Heart right ventricle (tissue), 16 donors: ENCODE data around the gene THSD7A. TPM values are rescaled to one million over a fixed set of nuclear protein-coding genes. Genes with fewer than 3 reads are reported as not detected.

ENCODE experiments used
- ATAC-seq, 8 donors: fragments of 200-7000 bp; cut with Tn5 transposase; one replicate each; pipeline ENCODE4 v1.9.1; 2020; ENCODE audit warnings: mild to moderate bottlenecking in 8 of 8, moderate library complexity in 8 of 8, moderate number of reproducible peaks in 1 of 8
- DNase-seq, 2 donors: peaks; one replicate each; pipeline ENCODE4 v3.0.0-alpha.2; 2020
- H3K27ac ChIP-seq, 10 donors: fragments of 200-600 bp; sonication (generic) in 2 of 10; one replicate each; pipeline versions ENCODE4 v1.5.0 to v1.8.0; 2020 to 2022; ENCODE audit warnings: mild to moderate bottlenecking in 3 of 10
- H3K27me3 ChIP-seq, 7 donors: fragments of 200-600 bp; one replicate each; pipeline ENCODE4 v1.8.0; 2021 to 2022; ENCODE audit warnings: mild to moderate bottlenecking in 2 of 7
- H3K36me3 ChIP-seq, 9 donors: fragments of 200-600 bp; sonication (generic) in 1 of 9; one replicate each; pipeline versions ENCODE4 v1.5.0 to v1.8.0; 2020 to 2022; ENCODE audit warnings: mild to moderate bottlenecking in 2 of 9
- H3K4me1 ChIP-seq, 9 donors: fragments of 200-600 bp; sonication (generic) in 1 of 9; one replicate each; pipeline versions ENCODE4 v1.5.0 to v1.8.0; 2020 to 2022; ENCODE audit warnings: mild to moderate bottlenecking in 4 of 9
- H3K4me3 ChIP-seq, 10 donors: fragments of 200-600 bp; sonication (generic) in 2 of 10; one replicate each; pipeline versions ENCODE4 v1.5.0 to v1.8.0; 2020 to 2022; ENCODE audit warnings: mild to moderate bottlenecking in 7 of 10, moderate library complexity in 2 of 10
- H3K9me3 ChIP-seq, 11 donors: fragments of 200-600 bp in 10 of 11; sonication (generic) in 2 of 11; one replicate each; pipeline versions ENCODE4 v1.5.0 to v1.8.0; 2013 to 2022; ENCODE audit warnings: mild to moderate bottlenecking in 2 of 11, control low read depth in 1 of 11, moderate library complexity in 1 of 11
- WGBS, 2 donors: extraction: QIAGEN DNeasy Blood & Tissue Kit; methylation state at CpG; one replicate each; pipeline ENCODE4 v1.1.7; 2013; ENCODE audit warnings: inconsistent platforms in 1 of 2; 5-methylcytosine and 5-hydroxymethylcytosine counted together
- intact Hi-C, 10 donors: fragments of 100-400 bp; cut with DNase I; formaldehyde crosslinking; loops; one replicate each; pipeline versions ENCODE4 v1.11.1 to v1.14.2; 2022
- polyA plus RNA-seq, 2 donors: library from polyadenylated mRNA; stranded (reverse); fragments of 200-250 nt; gene quantifications; one replicate each; pipeline ENCODE4 v1.2.3, GENCODE V29; 2013
- total RNA-seq, 10 donors: library from RNA; stranded (reverse); fragmentation: NEBNext Ultra II Directional in 3 of 10; extraction: Animal tissue kit (Norgen Biotek cat#: 25700) in 3 of 10; gene quantifications; one replicate each; pipeline versions ENCODE4 v1.2.1 to v1.2.4, GENCODE V29; 2021 to 2023
- TF ChIP-seq, protein P1 (sequence below), 9 donors: fragments of 200-600 bp; sonication (generic) in 2 of 9; IDR thresholded peaks; one replicate each; pipeline versions ENCODE4 v1.5.0 to v1.8.0; 2021 to 2022; ENCODE audit warnings: antibody characterized with exemption in 9 of 9, mild to moderate bottlenecking in 5 of 9, moderate library complexity in 1 of 9
- donor health status: Arrhythmogenic right ventricular cardiomyopathy.
- donor health status: ischemic (EF 13 %, LVEDD 7.1; RV severe dilation, severe dysfunction).
- donor health status: healthy with polysubstance abuse.
- donor health status: DM: no; HTN: yes; CAD: no.
- donor health status: DM: no; HTN: no; CAD: no.
- donor health status: ischemic (EF 25% LVEDD 6.9; RV normal size, moderate dysfunction).
- donor health status: ischemic (EF 25% LVEDD 5.7; RV mildly dilated, moderate dysfunction).
- donor health status: healthy.
- donor health status: DM: yes; HTN: yes; CAD: no.
- donor health status: Ischemic cardiomyopathy.
- donor health status: ischemic (EF 35%, LVEDD 5.7; RV mildly dilated, moderate dysfunction).
- donor health status: nonischemic (EF 11% LVEDD 7.7; RV severe dilation, severe dysfunction).
- donor health status: DM: yes; HTN: yes; CAD: no.
- donor health status: PGD.
- donor health status: ischemic (EF 29% LVEDD 5.4; RV normal size, mild dysfunction).
- donor health status: nonischemic (EF 23%, LVEDD 6.1; RV moderate dilation, normal function).

The THSD7A gene
- total and polyA plus RNA-seq, 12 donors: 0.22 to 3.4 (median 1.2) TPM

DNA sequence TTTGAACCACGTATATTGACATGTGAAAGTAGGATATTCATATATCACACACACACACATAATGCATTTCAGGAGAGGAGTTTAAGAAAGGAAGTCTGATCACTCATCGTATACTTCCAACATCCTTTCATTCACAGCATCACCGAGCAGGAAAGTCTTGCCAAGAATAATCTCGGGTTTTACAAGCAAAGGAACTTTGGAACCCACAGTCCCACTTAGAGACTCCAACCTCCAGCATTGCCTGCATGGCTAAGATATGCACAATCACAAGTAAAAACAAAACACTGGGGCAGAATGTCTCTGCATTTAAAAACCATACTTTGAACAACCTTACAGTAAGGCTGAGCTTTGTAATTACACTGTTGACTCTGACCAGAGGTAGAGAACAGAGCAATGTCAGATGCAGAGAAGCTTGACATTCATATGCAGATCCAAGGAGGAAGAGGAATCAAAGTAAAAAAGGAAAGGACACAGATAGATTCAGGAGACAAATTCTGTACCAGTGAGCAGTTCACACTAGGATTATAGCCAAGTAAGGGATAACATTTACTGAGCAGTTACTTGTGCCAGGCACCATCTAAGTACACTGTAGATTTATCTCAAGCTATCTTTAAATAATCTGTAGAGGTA lies 14.8 kb downstream of the THSD7A start:
- intact Hi-C loops: no loop called here
- WGBS, 2 donors: 38 to 45% methylated on average over 4 of the region's 4 CpGs
- ATAC-seq (no peak), DNase-seq (no peak)
- TF ChIP-seq, protein P1, sequence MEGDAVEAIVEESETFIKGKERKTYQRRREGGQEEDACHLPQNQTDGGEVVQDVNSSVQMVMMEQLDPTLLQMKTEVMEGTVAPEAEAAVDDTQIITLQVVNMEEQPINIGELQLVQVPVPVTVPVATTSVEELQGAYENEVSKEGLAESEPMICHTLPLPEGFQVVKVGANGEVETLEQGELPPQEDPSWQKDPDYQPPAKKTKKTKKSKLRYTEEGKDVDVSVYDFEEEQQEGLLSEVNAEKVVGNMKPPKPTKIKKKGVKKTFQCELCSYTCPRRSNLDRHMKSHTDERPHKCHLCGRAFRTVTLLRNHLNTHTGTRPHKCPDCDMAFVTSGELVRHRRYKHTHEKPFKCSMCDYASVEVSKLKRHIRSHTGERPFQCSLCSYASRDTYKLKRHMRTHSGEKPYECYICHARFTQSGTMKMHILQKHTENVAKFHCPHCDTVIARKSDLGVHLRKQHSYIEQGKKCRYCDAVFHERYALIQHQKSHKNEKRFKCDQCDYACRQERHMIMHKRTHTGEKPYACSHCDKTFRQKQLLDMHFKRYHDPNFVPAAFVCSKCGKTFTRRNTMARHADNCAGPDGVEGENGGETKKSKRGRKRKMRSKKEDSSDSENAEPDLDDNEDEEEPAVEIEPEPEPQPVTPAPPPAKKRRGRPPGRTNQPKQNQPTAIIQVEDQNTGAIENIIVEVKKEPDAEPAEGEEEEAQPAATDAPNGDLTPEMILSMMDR (IDR thresholded peaks at IDR 0.05): no peak
- H3K4me3 ChIP-seq: no peak overlapping the region
- no peaks in the 10 kb centered on the region for H3K36me3 ChIP-seq
- peaks cover 0 to 4% (median 0%) of the 10 kb centered on the region in 9 donors for H3K4me1 ChIP-seq
- no peaks in the 10 kb centered on the region for H3K27me3 ChIP-seq
- no peak overlapping the region for H3K27ac ChIP-seq
- no peaks in the 10 kb centered on the region for H3K9me3 ChIP-seq

DNA sequence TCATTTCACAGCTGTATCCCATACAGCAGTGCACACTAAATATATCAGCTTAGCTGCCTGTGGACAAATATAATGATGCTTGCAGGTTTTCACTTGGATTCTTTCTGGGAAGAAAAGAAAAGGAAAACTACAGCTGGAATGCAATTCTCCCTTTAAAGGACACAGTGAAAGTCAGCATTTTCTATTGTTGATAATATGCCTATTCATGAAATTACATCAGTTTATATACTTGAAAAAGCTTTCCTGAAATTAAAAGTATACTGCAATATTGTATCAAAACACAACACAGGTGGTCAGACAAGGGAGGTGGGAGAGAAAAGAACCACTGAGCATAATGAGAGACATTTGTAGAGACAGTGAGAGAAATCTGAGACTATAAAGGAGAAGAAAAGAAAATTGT lies 20.3 kb downstream of the THSD7A start:
- intact Hi-C loops: no loop called here
- no peaks in the 10 kb centered on the region for H3K4me1 ChIP-seq
- no peaks in the 10 kb centered on the region for H3K27me3 ChIP-seq
- no peak overlapping the region for H3K4me3 ChIP-seq
- ATAC-seq (no peak), DNase-seq (no peak)
- H3K27ac ChIP-seq: no peak overlapping the region
- H3K36me3 ChIP-seq: no peaks in the 10 kb centered on the region
- TF ChIP-seq, protein P1 (IDR thresholded peaks at IDR 0.05): no peak
- H3K9me3 ChIP-seq: no peaks in the 10 kb centered on the region

DNA sequence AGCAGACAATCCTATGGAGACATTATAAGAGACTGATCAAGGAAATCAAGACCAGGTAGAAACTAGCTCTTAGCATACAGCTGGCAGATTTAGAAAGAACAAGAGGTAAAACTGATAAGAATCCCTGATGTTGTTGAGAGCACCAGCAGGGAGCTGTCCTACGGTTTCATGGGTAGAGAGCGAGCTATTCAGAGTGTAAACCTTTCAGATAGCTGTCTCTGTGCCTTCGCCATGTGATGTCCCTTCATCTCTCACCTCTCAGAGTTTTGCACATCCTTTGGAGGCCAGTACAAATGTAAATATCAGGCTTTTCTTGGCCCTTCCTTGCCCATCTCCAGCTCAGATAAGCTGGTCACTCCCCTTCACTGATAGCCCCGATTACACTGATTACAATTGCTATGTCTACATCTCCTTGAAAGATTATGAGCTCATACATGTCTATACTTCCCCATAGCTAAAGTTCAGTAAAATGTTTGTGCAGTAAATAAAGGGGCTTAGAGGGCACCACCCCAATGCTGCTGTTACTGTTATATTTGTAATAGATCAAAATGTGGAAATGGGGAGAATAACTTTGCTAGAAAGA lies 21.9 kb downstream of the THSD7A start:
- DNase-seq (no peak), ATAC-seq (no peak)
- no peaks in the 10 kb centered on the region for H3K27me3 ChIP-seq
- 79 to 81% methylated on average over 4 of the region's 4 CpGs for WGBS, 2 donors
- no peak overlapping the region for H3K27ac ChIP-seq
- H3K36me3 ChIP-seq: no peaks in the 10 kb centered on the region
- TF ChIP-seq, protein P1 (IDR thresholded peaks at IDR 0.05): no peak
- H3K4me3 ChIP-seq: no peak overlapping the region
- no peaks in the 10 kb centered on the region for H3K9me3 ChIP-seq
- intact Hi-C loops: no loop called here
- no peaks in the 10 kb centered on the region for H3K4me1 ChIP-seq

- 75% methylated on average over 2 of the region's 2 CpGs for WGBS, 2 donors
- intact Hi-C loops: no loop called here
Observed at GRCh38 chr7:11807000-11807399, 25.0 kb downstream of the THSD7A start.

More at GRCh38 chr7:11807000-11807399, 25.0 kb downstream of the THSD7A start:
- Histone ChIP-seq H3K4me3 (no peak overlapping the region), H3K4me1 (no peaks in the 10 kb centered on the region), H3K9me3 (no peaks in the 10 kb centered on the region), H3K27me3 (no peaks in the 10 kb centered on the region), H3K36me3 (no peaks in the 10 kb centered on the region), H3K27ac (no peak overlapping the region)
- ATAC-seq (no peak), DNase-seq (no peak)
- TF ChIP-seq, protein P1 (IDR thresholded peaks at IDR 0.05): no peak
